ENCODE results near the gene NT5C. TPM values are rescaled to one million over a fixed set of nuclear protein-coding genes. Genes with fewer than 3 reads are reported as not detected.
A peak's percentile ranks its signal among the peaks of the same experiment; 100 is the strongest.

NT5C gene
- polyA plus RNA-seq, 3 donors, result 52.8 to 72.7 (median 69.7) TPM

DNA sequence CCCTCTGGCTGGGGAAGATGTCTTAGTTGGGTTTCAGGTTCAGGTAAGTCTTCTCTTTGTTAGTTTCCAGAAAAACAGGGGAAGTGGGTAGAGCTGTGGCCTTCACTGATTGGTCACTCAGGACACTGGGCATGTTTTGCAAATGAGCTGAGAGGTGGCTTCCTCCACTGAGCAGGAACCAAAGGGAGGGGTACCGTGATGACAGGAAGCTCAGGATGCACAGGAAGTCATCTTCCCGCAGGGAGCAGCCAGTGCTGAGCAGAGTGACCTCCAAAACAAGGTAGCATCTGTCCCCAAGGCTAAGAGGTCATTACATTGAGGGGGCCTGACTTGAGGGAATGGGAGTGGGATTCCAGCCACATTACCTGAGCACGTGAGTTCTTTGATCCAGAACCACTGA is 5.6 kb downstream of the NT5C start:
- no peak for DNase-seq

DNA sequence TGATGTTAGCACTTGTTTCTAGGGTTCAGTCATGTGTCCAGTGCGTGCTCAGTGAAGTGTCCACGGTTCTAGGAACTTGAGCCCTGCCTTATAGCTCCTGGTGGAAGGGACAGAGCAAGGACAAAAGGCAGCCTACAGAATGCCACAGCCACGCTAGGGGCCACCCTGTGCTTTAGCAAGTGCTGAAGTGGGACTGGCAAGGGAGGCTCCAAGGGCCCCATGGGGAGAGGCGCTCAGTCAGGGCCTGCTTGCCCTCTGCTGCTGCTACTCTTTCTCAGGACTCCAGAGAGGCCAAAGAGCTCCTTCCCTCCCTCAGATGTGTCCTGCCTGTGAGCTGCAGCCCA is 6.8 kb downstream of the NT5C start:
- DNase-seq, result no peak

DNA sequence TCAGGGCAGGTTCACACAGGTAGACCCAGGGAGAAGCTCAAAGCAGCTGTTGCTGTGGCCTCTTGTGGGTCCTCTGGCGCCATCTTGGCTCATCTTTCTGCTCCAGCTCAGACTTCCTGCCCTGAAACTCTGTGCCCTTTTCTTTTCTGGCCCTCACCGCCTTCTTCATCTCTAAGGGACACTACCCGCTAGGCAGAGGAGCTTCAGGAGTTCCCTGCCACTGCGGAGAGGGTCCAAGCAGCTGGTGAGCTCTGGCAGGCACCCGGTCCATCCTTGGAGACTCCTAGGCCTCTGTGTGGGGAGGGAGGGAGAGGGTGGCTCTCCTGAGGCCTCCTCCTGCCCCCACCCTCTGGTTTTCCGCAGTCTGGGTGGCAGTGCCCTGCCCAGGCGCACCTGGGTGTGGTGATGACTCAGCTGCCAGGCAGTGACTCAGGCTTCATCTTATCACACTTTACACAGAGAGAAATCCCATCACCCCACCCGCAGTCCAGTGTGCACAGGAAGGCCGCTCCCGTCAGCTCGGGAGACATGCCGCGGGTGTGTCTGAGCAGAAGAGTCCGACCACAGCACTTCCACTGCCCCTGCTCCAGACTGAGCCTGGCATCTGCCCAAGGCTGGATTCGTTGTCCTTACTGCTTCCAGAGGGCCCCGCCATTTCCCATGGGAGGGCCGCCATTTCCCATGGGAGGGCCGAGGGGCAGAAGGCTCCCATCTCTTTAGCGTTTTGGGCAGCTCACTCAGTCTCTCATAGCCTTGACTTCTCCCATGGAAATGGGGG is 7.3 kb downstream of the NT5C start:
- DNase-seq, result no peak

DNA sequence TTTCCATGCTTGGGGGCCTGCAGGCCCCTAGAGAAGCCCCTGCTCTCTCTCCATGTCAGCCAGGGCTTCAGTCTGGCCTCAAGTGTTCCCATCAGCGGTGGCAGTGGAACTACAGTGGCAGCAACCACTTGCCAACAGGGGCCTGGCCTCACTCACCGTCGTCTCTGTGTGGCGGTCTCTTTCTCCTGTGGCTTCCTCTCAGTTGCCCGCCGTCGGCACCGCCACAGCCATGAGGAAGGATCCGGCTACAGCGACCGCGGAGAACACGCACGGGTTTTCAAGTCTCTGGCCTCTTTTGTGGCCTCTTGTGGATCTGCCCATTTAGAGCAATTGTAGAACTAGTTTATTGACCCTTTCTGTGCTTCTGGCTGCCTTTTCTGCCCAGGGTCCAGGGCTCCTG is 13.2 kb downstream of the NT5C start:
- DNase-seq, result no peak

DNA sequence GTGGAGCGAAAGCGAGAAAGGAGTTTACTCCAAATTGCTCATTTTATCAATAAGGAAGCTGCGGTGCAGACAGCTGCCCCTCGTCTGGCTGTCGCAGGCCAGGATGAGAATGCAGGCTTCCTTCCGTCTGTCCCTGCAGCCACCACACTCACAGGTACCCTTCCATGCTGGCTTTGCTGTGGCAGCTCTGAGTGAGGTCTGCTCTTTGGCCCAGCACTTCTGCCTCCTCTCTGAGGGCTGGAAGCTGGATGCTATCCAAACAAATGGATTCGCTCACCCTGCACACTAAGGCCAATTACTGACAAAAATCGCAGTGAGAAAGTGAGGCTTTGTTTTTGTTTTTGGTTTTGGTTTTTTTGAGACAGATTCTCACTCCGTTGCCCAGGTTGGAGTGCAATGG is 14.8 kb downstream of the NT5C start:
- no peak for DNase-seq

DNA sequence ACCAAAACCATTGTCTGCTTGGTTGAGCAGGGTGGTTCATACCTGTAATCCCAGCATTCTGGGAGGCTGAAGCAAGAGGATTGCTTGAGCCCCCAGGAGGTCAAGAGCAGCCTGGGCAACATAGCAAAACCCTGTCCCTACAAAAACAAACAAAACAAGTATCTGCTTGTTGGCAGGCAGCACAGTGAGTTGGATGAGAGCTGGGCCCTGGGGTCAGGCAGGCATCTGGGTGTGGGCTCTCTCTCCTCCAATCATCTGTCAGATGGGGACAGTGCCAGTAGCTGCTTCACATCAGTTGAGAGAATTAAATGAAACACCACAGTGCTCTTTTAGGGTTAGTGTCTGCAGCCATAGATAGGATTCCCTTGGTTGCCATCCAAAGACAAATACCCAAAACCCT is 16.0 kb downstream of the NT5C start:
- DNase-seq, result no peak

DNA sequence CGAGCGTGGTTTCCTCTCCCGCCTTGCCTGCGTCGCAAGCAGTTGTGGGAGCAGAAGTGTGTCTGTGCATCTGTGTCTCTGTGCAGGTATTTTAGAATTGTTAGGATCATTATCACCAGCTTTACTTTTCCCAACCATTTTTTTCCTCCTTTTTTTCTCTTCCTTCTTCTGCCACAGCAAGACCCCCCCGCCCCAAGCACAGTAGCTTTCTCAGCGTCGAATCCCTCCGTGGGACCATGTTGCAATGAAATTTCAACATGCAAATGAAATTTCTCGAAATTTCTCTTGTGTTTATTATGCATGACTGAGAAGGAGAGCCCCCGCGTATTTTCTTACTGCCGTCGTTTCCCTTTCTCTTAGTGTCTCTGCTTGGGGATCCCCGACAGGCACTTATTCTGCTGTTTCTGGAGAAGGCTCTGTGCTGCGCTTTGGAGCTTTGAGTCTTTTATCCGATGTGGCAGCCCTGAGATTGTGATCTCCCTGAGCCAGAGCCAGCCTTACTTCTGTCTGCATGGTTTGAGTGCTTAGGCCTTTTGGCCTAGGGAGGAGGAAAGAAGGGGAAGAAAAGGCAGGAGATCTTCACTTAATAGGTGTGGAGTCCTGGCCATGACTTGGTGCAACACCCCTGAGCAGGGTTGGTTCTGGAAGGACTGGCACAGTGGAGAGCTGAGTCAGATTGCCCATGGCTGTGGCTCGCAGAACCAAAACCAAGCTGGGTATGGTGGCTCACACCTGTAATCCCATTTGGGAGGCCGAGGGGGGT is 16.8 kb downstream of the NT5C start:
- no peak for DNase-seq

DNA sequence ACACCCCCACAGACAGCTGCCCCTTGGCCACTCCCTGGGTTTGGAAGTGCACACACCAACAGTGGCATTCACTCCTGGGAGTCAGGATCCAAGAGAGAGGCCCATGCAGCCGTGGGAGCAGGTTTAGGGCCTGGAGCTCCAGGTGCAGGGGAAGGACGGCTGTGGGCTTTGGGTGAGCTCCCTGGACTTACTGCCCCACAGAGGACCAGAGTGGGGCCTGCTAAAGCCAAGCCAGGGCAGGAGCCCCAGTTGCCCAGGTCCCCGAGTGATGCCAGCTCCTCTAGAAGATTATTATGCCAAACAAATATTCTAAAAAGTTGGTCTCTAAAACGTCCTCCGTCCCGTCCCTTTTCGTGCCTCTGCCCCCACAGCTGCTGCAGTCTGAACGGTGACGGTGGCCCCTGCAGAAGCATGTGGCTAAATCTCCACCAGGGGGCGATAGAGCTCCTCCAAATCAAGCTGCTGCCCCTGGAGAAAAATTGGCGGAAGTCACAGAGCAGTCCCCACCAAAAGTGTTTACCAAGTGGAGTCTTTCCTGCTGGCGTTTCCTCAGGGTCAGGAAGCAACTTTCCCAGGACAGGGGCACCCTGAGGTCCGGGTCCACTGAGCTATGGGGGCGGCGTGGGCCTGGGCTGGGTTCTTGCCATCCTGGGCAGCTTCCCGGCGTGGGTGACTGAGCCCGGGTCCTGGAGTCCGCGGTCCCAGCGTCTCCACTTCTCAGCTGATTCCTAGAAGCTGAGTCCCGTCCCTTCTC is 17.6 kb downstream of the NT5C start:
- DNase-seq, result peak; percentile 93

DNA sequence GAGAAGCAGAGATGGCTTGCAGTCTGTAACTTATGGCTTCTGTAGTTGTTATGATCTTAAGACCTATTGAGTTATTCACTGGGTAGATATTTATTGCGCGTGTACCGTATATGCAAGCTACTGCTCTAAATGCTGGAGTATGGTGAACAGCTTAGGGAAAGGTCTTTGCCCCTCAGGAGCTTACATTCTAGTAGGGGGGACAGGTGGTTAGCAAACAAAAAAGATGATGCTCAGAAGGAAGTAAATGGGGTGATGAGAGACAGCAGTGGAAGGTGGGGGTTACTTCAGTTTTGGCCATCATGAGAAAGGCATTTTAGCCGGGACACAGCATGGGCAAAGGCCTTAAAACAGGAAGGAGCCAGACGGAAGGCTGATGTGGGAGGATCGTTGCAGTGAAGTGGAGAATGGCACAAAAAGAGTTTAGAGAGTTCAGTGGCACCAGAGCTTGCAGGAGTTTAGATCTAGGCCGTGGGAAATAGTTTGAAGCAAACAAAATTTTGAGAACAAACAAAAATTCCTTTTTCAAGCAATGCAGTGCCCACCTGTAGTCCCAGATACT is 19.7 kb downstream of the NT5C start:
- DNase-seq, result no peak

DNA sequence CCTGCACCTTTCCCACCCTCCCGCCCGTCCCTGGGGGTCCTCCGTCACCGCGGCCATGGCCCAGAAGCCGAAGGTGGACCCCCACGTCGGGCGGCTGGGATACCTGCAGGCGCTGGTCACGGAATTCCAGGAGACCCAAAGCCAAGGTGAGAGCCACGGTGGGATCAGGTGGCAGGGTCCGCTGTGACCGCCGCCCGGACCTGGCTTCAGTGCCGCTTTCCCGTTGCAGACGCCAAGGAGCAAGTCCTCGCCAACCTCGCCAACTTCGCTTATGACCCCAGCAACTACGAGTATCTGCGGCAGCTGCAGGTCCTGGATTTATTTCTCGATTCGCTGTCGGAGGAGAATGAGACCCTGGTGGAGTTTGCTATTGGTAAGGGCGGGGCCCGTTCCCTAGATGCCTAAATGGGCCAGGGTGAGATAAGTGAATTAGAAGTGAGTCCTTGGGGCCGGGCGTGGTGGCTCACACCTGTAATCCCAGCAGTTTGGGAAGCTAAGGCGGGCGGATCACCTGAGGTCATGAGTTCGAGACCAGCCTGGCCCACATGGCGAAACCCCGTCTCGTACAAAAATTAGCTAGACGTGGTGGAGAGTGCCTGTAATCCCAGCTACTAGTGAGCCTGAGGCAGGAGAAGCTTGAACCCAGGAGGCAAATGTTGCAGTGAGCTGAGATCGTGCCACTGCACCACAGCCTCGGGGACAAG is 21.2 kb downstream of the NT5C start:
- no peak for DNase-seq

DNA sequence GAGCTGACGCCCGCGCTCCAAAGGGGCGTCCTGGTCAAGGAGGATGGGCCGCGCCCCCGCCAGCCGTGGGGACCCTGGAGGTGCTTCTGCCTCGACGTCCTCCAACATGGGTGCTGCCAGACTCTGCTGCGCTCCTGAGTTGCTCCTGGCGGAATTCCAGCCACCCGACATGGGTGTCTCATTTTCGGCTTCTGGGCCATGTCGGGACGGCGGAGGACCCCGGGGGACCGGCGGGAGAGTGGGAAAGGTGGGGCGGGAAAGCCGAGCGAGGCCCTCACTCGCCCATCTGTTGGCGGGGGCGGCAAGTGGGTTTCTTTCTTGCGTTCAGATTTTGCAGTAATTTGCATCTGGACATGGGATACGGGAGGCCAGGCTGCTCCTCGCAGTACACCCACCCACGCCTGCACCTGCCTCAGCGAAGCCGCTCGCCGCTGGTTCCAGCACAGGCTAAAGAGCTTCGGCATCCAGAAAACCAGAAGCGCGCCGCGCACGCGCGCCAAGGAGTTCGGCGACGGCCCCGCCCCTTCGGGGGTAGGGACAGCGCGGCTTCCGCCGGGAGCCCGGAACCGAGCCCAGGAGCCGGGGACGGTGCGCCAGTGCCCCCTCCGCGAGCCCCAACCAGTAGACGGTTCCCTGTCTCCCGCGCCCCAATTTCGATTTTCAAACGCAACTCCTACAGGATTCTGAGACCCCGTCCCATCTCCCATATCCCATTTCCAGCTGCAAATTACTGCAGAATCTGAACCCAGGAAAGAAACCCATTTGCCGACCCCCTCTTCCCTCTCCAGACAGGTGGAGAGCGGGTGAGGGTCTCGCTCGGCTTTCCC is 21.9 kb downstream of the NT5C start, which contains the start of gene ARMC7:
Gene ARMC7, plus strand, starts transcription at position 563 of the 827 bp plus-strand sequence. CDS start 320 bp downstream, outside the sequence.
- peak; percentile 82 for DNase-seq

DNA sequence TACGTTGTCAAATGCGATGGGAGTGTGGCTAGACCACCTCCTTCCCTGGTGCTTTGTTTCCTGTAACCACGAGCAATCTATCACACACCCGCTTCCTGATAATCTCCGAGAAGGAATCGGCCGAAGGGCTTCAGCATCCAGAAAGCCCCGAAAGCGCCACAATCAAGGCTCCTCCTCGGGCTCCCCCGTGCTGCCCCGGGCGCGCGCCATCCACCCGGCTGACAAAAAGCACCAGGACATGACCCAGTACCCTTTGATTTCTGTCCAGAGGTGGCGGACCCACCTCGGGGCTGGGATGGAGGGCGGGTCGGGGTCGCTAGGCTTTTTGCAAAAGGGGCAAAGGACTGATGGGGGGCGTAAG is 22.5 kb downstream of the NT5C start:
- DNase-seq, result no peak

DNA sequence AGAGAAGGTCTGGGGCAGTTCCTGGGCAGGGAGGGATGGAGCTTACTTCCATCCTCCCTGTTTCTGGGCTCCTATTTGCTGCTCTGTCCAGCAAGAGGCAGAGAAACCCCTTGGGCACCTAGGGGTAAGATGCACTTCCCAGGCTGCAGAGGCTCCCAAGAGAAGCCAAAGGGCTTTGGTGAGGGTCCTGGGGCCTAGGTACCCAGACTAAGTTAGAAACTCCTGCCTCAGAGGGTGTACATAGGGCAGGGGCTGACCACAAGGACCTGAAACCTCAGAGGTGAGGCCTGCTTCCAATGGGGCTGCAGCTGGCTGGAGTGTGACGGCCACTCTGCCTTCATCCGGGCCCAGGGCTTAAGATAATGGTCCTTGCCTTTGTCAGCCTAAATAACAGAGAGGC is 23.3 kb downstream of the NT5C start:
- no peak for DNase-seq

DNA sequence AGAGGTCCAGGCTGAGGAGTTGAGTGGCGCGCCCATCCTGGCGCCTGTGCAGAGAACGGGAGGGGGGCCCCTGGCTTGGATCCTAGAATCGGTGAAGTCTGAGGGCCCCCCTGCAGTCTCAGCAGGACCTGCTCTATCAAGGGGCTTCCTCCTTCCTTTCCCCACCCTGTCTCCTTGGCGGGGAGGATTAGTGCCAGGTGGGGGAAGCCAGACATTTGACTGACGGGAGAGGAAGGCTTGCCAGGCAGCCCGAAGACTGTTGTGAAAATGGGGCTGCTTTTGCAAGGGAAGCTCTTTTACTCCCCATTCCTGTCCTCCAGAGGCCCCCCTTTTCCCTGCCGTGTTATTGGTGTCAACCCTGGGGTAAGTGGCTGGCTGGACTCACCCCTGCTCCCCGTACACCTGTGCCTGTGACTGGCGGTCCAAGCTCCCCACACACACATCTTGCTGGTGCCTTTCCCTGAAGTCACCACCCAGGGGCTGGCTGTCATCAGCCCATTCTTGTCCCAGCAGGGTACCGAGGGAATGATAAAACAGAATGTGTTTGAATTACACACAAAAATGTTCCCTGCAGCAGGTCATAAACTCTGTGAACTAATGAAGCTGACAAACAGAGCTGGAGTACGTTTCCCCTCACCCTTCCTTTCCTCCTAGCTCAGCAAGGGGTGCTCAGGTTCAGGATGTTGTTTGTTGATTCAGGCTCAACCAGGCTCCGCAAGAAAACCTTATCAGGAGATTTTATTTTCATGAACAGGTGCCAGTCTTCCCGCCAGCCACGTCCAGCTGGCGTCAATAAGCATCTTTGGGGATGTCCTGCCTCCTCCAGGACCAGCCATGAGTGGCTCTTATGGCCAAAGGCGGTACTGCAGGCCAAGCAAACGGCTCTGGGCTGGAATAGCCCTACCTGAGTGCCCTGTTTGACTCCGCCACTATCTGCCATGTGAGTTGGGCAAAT is 26.1 kb downstream of the NT5C start:
- DNase-seq, result no peak

DNA sequence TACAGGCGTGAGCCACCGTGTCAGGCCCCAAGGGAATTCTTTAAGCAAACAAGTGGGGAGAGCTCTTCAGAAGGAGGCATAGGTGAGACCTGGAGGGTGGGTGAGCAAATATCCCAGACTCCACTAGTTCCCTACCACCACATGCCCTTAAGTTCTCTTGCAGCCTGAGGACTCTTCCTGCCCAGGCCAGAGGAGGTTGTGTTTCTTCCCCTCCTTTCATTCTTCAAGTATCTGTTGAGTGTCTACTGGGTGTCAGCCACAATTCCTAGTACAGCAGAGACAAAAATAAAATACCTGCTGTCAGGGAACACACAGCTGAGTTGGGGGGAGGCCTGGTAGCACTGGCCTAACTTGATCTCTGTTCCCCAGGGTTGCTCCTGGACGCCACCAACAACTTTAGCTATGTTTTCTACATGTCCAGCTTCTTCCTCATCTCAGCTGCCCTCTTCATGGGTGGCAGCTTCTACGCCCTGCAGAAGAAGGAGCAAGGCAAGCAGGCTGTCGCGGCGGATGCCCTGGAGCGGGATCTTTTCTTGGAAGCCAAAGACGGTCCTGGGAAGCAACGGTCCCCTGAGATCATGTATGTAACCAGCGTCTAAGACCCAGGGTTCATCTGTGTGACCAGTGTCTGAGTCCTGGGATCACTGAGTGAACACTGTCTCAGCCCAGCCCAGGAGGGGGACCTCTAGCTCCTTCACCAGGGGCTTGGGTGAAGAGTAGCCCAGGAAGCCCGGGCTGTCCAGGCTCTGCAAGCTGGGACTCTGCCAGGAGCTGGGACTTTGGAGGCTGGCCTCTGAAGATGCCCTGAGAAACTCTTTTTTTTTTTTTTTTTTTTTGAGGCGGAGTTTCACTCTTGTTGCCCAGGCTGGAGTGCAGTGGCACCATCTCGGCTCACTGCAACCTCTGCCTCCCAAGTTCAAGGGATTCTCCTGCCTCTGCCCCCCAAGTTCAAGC is 27.7 kb downstream of the NT5C start:
- no peak for DNase-seq

DNA sequence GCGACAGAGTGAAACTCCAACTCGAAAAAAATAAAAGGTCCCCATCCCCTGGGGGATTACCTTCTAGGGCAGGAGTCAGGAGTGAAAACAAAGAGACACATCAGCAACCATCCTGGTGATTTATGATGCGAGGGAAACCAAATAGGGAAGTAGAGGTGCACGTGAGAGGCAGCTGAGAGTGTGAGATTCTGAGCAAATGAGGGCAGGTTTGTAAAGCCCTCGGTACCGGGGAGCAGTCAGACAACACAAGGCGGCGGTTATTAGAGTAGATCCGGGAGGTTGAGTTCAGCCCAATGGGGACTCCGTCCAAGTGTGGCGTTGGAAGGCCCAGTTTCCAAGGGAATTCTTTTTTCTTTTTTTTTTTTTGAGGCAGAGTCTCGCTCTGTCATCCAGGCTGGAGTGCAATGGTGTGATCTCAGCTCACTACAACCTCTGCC is 29.1 kb downstream of the NT5C start:
- DNase-seq, result no peak

DNA sequence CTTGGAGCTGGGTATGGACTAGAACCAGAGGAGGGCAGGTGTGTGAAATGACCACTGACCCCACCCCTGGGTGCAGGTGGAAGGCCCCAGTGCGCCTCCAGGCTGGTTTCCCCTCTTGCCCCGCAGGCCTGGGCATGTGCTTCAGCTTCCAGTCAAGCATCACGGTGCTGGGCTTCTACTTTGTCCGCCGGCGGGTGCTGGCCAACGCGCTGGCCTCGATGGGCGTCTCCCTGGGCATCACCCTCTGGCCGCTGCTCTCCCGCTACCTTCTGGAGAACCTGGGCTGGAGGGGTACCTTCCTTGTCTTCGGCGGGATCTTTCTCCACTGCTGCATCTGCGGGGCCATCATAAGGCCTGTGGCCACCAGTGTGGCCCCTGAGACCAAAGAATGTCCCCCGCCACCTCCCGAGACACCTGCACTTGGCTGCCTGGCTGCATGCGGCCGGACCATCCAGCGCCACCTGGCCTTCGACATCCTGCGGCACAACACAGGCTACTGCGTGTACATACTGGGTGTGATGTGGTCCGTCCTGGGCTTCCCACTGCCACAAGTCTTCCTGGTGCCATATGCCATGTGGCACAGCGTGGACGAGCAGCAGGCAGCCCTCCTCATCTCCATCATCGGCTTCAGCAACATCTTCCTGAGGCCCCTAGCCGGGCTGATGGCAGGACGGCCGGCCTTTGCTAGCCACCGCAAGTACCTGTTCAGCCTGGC is 31.5 kb downstream of the NT5C start:
- no peak for DNase-seq

DNA sequence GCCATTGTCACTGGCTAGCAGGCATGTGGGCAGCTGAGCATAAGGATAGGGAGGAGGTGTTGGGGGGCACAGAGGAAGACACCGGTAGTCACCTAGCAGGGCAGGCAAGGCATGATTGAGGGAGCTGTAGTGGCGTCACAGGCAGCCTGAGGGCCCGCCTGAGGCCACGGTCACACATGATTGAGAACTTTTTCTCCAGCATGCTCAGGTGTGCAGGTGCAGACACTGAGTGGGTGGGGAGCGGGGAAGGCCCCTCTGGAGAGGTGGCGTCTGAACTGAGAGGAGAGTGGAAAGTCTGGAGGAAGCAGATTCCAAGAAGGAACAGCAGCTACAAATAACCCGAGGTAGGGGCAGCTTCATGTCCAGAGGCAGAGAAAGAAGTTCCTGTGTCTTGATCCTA is 32.7 kb downstream of the NT5C start:
- no peak for DNase-seq

All from renal pelvis (tissue), 4 donors.